HL-60 (cell line): ENCODE data around the gene ATE1.

Experiments used
- POLR2AphosphoS5 ChIP-seq: IDR thresholded peaks from 2 replicates; pipeline ENCODE4 v1.6.1; 2012; ENCODE audit warnings: low read depth
- TF ChIP-seq, protein P1 (sequence below): IDR thresholded peaks from one replicate; pipeline ENCODE4 v1.5.1; 2011; ENCODE audit warnings: low read length, control low read depth, inconsistent platforms; ENCODE audit not compliant: insufficient read depth
- TF ChIP-seq, protein P2 (sequence below): IDR thresholded peaks from 2 replicates; pipeline ENCODE4 v1.6.1; 2012; ENCODE audit warnings: low read depth; ENCODE audit not compliant: insufficient replicate concordance

DNA sequence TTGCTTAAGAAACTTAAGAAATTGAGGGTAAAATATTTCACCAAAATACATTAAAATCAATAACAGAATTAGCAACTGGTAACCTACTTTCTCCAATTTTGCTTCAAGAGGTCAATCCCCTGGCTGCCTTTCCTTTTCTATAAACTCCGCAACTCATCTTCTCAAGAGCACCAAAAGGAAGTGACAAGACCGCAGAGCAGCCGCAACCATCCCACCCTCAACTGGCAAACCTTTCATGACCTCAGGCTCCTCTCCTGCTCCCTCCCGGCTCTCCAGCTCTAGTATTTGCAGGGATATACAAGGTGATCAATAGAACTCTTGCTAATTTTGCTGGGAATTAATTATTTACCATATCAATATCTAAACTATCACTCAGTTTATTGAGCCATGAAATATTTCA lies 88.9 kb downstream of the ATE1 start:
- TF ChIP-seq POLR2AphosphoS5, result no peak
- TF ChIP-seq, protein P1, sequence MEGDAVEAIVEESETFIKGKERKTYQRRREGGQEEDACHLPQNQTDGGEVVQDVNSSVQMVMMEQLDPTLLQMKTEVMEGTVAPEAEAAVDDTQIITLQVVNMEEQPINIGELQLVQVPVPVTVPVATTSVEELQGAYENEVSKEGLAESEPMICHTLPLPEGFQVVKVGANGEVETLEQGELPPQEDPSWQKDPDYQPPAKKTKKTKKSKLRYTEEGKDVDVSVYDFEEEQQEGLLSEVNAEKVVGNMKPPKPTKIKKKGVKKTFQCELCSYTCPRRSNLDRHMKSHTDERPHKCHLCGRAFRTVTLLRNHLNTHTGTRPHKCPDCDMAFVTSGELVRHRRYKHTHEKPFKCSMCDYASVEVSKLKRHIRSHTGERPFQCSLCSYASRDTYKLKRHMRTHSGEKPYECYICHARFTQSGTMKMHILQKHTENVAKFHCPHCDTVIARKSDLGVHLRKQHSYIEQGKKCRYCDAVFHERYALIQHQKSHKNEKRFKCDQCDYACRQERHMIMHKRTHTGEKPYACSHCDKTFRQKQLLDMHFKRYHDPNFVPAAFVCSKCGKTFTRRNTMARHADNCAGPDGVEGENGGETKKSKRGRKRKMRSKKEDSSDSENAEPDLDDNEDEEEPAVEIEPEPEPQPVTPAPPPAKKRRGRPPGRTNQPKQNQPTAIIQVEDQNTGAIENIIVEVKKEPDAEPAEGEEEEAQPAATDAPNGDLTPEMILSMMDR, result no peak
- TF ChIP-seq, protein P2, sequence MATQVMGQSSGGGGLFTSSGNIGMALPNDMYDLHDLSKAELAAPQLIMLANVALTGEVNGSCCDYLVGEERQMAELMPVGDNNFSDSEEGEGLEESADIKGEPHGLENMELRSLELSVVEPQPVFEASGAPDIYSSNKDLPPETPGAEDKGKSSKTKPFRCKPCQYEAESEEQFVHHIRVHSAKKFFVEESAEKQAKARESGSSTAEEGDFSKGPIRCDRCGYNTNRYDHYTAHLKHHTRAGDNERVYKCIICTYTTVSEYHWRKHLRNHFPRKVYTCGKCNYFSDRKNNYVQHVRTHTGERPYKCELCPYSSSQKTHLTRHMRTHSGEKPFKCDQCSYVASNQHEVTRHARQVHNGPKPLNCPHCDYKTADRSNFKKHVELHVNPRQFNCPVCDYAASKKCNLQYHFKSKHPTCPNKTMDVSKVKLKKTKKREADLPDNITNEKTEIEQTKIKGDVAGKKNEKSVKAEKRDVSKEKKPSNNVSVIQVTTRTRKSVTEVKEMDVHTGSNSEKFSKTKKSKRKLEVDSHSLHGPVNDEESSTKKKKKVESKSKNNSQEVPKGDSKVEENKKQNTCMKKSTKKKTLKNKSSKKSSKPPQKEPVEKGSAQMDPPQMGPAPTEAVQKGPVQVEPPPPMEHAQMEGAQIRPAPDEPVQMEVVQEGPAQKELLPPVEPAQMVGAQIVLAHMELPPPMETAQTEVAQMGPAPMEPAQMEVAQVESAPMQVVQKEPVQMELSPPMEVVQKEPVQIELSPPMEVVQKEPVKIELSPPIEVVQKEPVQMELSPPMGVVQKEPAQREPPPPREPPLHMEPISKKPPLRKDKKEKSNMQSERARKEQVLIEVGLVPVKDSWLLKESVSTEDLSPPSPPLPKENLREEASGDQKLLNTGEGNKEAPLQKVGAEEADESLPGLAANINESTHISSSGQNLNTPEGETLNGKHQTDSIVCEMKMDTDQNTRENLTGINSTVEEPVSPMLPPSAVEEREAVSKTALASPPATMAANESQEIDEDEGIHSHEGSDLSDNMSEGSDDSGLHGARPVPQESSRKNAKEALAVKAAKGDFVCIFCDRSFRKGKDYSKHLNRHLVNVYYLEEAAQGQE, result no peak
